Measurements from ENCODE around the gene ADH1C.

ADH1C gene

DNA sequence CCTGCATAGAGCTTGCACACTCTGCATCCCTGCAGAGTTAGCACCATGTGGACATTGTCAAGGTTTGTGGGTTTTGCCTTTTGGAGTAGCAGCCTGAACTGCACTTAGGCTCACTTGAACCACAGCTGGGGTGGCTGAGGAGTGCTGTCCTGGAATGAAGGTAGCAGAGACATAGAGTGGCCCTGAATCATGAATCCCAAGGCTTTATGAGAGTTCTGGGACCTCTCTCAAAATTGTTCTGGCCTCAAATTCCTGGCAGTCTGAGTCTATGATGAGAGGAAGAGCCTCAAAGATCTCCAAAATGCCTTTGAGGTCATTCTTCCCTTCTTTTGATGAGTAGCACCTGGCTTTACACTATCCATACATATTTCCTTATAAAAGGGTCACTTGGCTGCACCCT, 37.1 kb upstream of the ADH1C start:
- no peak overlapping the region for H3K4me3 ChIP-seq (ENCODE audit: low read depth, low read length)
- TF ChIP-seq, protein P1, sequence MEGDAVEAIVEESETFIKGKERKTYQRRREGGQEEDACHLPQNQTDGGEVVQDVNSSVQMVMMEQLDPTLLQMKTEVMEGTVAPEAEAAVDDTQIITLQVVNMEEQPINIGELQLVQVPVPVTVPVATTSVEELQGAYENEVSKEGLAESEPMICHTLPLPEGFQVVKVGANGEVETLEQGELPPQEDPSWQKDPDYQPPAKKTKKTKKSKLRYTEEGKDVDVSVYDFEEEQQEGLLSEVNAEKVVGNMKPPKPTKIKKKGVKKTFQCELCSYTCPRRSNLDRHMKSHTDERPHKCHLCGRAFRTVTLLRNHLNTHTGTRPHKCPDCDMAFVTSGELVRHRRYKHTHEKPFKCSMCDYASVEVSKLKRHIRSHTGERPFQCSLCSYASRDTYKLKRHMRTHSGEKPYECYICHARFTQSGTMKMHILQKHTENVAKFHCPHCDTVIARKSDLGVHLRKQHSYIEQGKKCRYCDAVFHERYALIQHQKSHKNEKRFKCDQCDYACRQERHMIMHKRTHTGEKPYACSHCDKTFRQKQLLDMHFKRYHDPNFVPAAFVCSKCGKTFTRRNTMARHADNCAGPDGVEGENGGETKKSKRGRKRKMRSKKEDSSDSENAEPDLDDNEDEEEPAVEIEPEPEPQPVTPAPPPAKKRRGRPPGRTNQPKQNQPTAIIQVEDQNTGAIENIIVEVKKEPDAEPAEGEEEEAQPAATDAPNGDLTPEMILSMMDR (IDR thresholded peaks at IDR 0.05; ENCODE audit: borderline replicate concordance, insufficient read depth, low read depth, low read length), result no peak

DNA sequence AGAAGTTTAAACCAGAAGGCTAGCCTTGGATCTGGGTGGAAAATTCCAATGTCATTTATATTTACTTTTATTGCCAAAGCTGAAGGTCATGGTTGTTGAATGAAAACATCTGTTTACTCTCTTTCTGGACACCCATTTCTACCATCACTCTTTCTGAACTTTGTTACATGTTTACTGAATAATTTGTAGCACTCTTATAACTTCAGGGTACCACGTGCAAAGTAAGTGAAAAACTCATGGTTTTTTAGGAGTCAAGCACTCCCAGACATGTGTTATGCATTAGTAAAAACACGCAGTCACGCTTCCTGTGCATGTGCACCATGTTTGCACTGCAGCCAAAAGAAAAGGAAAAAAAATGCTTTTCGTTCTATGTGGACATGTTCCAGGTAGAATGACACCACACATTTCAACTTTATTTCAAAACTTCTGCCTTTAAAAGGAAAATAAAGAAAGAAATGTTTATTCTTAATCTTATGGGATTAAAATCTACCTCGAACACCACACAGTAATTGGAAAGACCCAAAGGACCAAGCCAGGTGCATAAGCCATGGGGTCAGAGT, 31.4 kb upstream of the ADH1C start:
- TF ChIP-seq, protein P1 (IDR thresholded peaks at IDR 0.05; ENCODE audit: borderline replicate concordance, insufficient read depth, low read depth, low read length), result no peak

DNA sequence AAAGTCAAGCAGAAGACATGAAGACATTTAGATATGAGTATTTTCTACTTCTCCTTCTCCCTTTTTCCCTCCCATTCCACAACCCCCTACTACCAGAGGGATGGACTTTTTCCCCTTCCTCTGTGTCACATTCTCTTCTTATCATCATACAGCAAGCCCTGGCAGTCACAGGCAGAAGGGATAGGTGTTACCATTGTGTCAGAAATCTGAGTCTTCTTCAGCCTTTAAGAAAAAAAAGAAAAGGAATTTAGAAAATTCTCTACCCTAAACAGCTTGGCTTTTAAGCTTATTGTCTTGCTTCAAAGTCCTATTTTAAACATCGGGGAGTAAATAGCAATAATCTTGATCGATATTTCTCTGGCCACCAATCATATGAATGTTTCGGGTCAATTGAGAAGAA, 30.9 kb upstream of the ADH1C start:
- H3K4me3 ChIP-seq (ENCODE audit: low read depth, low read length), result no peak overlapping the region
- TF ChIP-seq, protein P1 (IDR thresholded peaks at IDR 0.05; ENCODE audit: borderline replicate concordance, insufficient read depth, low read depth, low read length), result no peak

More for the DNA sequence above, 31.4 kb upstream of the ADH1C start:
- no peak overlapping the region for H3K4me3 ChIP-seq (ENCODE audit: low read depth, low read length)

DNA sequence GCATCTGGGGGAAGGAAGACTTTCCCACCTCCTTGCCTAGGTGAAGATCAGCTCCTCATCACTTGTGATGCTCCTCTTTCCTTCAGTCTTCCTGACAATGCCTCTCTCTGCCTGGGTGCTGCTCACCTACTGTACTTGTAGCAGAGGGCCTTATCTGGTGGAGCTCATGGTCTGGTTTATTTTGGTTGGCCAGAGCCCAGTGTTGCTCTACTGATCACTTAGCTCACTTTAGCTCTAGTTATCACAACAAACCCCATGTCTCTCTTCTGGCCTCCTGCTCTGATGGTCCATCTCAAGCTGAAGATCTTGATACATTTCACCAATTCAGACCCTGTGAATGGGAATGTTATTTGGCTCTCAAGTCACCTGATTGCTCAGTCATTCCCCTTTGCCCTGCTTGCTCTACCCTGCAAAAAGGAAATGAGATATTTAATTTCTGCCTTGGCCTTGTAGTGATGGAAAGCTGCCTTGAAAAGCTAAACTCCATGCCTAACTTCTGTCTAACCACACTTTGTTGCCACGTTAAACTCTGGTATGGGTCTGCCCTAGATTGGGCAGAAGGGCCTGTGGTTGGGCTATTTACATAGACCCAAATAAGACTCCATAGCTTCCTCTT, 30.3 kb upstream of the ADH1C start:
- H3K4me3 ChIP-seq (ENCODE audit: low read depth, low read length), result no peak overlapping the region
- TF ChIP-seq, protein P1 (IDR thresholded peaks at IDR 0.05; ENCODE audit: borderline replicate concordance, insufficient read depth, low read depth, low read length), result no peak

DNA sequence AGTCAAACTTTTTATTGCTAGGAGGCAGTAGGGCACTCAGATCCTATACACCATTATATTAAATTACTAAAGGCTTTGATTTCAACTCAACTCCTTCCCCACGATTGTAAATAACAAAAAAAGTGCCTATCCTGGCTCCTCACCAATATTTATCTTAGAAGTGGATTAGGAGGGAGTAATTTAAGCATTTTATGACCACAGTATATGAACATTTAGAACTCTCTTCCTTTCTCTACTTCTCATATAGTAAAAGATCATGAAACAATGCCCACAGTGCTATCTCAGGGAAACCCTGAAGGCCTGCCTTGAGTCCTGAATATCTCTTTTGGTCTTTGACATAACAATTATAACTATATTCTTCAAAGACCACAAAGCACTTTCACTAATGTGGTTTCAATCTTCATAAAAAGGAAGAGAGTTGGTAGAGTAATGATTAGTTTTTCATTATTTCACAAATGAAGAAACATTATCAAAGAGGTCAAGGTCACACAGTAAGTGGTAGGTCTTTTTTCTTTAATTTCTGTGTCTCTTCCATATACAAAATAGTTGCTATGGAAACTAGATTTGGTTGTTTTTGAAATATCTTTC, 29.1 kb upstream of the ADH1C start:
- TF ChIP-seq, protein P1 (IDR thresholded peaks at IDR 0.05; ENCODE audit: borderline replicate concordance, insufficient read depth, low read depth, low read length), result no peak
- H3K4me3 ChIP-seq (ENCODE audit: low read depth, low read length), result no peak overlapping the region

DNA sequence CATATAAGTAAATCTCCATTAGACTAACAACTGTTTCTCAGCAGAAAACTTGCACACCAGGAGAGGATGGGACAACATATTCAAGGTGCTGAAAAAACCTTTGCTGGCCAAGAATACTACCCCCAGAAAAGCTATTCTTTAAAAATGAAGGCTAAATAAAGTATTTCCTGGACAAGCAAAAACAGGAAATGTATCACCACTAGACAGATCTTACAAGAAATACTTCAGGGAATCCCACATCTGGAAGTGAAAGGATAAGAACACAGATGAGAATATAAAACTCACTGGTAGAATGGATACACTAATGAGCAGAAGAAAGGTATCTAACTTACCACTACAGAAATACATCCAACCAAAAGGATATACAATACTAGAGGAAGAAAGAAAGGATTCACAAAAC, 27.0 kb upstream of the ADH1C start:
- H3K4me3 ChIP-seq (ENCODE audit: low read depth, low read length), result no peak overlapping the region
- TF ChIP-seq, protein P1 (IDR thresholded peaks at IDR 0.05; ENCODE audit: borderline replicate concordance, insufficient read depth, low read depth, low read length), result no peak

DNA sequence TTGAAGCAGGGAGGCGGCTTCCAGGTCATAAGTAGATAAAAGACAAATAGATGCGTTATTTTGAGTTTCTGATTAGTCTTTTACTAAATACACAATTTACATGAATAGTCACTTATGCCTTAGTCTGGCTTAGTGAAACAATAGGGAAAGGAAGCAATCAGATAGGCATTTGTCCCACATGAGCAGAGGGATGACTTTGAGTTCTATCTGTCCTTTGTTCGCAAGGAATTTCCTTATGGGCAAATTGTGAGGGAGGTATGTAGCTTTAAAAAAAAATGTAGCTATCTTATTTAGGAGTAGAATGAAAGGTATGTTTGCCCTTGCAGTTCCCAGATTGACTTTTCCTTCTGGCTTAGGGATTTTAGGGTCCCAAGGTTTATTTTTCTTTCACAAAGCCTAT, 26.3 kb upstream of the ADH1C start:
- no peak overlapping the region for H3K4me3 ChIP-seq (ENCODE audit: low read depth, low read length)
- TF ChIP-seq, protein P1 (IDR thresholded peaks at IDR 0.05; ENCODE audit: borderline replicate concordance, insufficient read depth, low read depth, low read length), result no peak

All from GM12875 (cell line).